ENCODE measurements around the gene SELENOF. TPM values are rescaled to one million over a fixed set of nuclear protein-coding genes. Genes with fewer than 3 reads are reported as not detected.

The SELENOF gene
- total and polyA plus RNA-seq, 2 of the 13 experiments (the other 11 are each of a cell fraction or from before 2014, with no cell fraction given): 133 to 163 TPM

GRCh38 chr1:86913896-86914600 is at the start of gene SELENOF (continued):
- TF ChIP-seq THRA (CRISPR knock-in tag; IDR thresholded peaks at IDR 0.05; ENCODE audit: borderline replicate concordance) (no peak), ZBTB20 (CRISPR knock-in tag; IDR thresholded peaks at IDR 0.05; ENCODE audit: borderline replicate concordance, low read depth) (0 out of 2 replicates have a peak, but pooled peaks have one; percentile 49), NFE2L2 (IDR thresholded peaks at IDR 0.05; ENCODE audit: low read length) (no peak), TRIM24 (CRISPR knock-in tag; IDR thresholded peaks at IDR 0.05) (no peak), BATF2 (CRISPR knock-in tag; IDR thresholded peaks at IDR 0.05) (no peak), FOXA1 (IDR thresholded peaks at IDR 0.05) (no peak), FOXA1 (CRISPR knock-in tag; IDR thresholded peaks at IDR 0.05) (no peak), RCOR2 (CRISPR knock-in tag; IDR thresholded peaks at IDR 0.05) (no peak), TSC22D2 (CRISPR knock-in tag; IDR thresholded peaks at IDR 0.05; ENCODE audit: borderline replicate concordance) (0 out of 2 replicates have a peak, but pooled peaks have one; percentile 48), MTF2 (CRISPR knock-in tag; IDR thresholded peaks at IDR 0.05; ENCODE audit: borderline replicate concordance) (no peak), ZNF235 (CRISPR knock-in tag; IDR thresholded peaks at IDR 0.05; ENCODE audit: borderline replicate concordance) (no peak), TBX2 (CRISPR knock-in tag; IDR thresholded peaks at IDR 0.05; ENCODE audit: borderline replicate concordance) (no peak; the same call in 1 of the 2 replicates), POLR2AphosphoS5 (IDR thresholded peaks at IDR 0.05; ENCODE audit: low read depth, low read length) (peak; percentile 87)
- TF ChIP-seq, protein P1, sequence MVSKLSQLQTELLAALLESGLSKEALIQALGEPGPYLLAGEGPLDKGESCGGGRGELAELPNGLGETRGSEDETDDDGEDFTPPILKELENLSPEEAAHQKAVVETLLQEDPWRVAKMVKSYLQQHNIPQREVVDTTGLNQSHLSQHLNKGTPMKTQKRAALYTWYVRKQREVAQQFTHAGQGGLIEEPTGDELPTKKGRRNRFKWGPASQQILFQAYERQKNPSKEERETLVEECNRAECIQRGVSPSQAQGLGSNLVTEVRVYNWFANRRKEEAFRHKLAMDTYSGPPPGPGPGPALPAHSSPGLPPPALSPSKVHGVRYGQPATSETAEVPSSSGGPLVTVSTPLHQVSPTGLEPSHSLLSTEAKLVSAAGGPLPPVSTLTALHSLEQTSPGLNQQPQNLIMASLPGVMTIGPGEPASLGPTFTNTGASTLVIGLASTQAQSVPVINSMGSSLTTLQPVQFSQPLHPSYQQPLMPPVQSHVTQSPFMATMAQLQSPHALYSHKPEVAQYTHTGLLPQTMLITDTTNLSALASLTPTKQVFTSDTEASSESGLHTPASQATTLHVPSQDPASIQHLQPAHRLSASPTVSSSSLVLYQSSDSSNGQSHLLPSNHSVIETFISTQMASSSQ (IDR thresholded peaks at IDR 0.05; ENCODE audit: low read depth): no peak
- TF ChIP-seq, protein P1 (CRISPR knock-in tag; IDR thresholded peaks at IDR 0.05; ENCODE audit: borderline replicate concordance): 0 out of 2 replicates have a peak, but pooled peaks have one; percentile 29
- TF ChIP-seq, protein P2, sequence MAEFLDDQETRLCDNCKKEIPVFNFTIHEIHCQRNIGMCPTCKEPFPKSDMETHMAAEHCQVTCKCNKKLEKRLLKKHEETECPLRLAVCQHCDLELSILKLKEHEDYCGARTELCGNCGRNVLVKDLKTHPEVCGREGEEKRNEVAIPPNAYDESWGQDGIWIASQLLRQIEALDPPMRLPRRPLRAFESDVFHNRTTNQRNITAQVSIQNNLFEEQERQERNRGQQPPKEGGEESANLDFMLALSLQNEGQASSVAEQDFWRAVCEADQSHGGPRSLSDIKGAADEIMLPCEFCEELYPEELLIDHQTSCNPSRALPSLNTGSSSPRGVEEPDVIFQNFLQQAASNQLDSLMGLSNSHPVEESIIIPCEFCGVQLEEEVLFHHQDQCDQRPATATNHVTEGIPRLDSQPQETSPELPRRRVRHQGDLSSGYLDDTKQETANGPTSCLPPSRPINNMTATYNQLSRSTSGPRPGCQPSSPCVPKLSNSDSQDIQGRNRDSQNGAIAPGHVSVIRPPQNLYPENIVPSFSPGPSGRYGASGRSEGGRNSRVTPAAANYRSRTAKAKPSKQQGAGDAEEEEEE (CRISPR knock-in tag; IDR thresholded peaks at IDR 0.05; ENCODE audit: borderline replicate concordance): no peak
- TF ChIP-seq, protein P3, sequence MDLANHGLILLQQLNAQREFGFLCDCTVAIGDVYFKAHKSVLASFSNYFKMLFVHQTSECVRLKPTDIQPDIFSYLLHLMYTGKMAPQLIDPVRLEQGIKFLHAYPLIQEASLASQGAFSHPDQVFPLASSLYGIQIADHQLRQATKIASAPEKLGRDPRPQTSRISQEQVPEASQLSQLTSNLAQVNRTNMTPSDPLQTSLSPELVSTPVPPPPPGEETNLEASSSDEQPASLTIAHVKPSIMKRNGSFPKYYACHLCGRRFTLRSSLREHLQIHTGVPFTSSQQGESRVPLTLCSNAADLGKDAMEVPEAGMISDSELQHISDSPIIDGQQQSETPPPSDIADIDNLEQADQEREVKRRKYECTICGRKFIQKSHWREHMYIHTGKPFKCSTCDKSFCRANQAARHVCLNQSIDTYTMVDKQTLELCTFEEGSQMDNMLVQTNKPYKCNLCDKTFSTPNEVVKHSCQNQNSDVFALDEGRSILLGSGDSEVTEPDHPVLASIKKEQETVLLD (CRISPR knock-in tag; IDR thresholded peaks at IDR 0.05; ENCODE audit: low read depth): no peak
- TF ChIP-seq, protein P4, sequence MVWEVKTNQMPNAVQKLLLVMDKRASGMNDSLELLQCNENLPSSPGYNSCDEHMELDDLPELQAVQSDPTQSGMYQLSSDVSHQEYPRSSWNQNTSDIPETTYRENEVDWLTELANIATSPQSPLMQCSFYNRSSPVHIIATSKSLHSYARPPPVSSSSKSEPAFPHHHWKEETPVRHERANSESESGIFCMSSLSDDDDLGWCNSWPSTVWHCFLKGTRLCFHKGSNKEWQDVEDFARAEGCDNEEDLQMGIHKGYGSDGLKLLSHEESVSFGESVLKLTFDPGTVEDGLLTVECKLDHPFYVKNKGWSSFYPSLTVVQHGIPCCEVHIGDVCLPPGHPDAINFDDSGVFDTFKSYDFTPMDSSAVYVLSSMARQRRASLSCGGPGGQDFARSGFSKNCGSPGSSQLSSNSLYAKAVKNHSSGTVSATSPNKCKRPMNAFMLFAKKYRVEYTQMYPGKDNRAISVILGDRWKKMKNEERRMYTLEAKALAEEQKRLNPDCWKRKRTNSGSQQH (CRISPR knock-in tag; IDR thresholded peaks at IDR 0.05; ENCODE audit: low read depth): 0 out of 2 replicates have a peak, but pooled peaks have one; percentile 5
